GM18873 (cell line): ENCODE data around the gene REG1B.
"Not testable (repeated sequence)": the region's sequence is repeated elsewhere in the genome, so short reads cannot be mapped to it uniquely, and the experiment has no call there.

Source experiments
- ATAC-seq: cut with Tn5 transposase; IDR thresholded peaks from one replicate; pipeline ENCODE4 v1.9.1; 2021; ENCODE audit warnings: mild to moderate bottlenecking, moderate library complexity, moderate number of reproducible peaks; ENCODE audit not compliant: unreplicated experiment, low FRiP score

REG1B gene

DNA sequence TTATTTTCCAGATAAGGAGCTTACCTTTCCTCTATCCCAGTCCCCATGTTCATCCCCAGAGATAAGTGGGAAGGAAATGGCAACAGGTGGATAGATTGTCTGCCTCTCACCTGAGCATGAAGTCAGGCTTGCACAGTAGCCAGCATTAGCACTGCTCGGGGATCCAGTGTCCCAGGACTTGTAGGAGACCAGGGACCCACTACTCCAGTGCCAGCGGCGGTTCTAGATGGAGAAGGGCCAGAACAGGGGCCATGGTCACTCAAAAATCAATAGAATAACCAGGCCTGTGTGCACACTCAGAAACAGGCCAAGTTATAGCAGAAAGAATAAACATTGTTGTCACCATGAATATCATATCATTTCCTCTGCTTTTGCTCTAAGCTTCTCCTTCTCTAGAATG, 2.4 kb downstream of the REG1B start:
- no peak for ATAC-seq

DNA sequence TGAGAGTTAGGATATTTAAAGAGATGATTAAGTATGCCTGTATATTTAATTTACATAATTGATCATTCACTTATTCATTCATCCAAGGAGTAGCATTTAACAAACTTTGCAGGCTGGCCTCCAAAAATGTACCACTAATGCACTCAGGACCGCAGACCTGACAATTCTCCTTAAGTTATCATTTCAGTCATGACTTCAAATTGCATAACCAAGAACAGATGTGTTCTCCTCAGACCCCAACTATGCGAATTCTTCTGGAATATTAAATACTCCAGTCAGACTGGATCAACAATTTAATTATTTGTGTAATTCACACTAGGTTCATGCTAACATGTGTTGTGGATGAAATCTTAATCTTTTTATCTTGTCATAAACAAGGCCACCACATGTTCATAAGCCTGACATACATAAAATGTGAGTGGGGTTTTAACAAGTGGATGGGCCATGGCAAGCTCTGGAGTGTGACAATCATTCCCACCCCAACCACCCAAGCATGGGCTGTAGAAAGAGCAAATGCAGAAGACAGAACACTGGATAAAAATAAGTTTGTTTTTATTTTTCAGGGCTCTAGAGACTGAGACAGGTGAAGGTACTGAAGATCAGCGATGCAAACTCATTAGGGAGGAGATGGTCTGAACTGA, 3.2 kb downstream of the REG1B start:
- no peak for ATAC-seq

GRCh38 chr2:79083597-79084251, 4.1 kb downstream of the REG1B start:
- no peak for ATAC-seq

- ATAC-seq, result no peak
These were observed 4.8 kb downstream of the REG1B start for GRCh38 chr2:79082987-79083386.

DNA sequence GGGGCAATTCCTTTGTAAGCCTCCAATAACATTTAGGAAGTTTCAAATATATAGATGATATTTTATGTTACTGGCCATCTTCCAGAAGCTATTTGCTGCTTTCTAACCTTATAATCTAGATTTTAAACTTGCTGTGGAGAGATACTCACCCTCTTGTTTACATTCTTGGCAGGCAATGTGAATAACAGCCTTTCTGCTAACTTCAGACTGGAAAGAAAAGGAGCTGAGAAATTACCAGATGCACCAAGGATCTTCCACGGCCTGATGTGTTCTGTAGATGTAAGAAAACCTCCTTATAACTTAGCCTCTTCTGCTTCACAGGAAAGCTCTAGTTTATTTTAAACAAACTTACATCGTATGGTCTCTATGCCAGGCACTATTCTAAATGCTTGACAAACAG, 16.7 kb downstream of the REG1B start:
- no peak for ATAC-seq

- no peak for ATAC-seq
These were observed 22.6 kb downstream of the REG1B start for GRCh38 chr2:79065201-79065600.

DNA sequence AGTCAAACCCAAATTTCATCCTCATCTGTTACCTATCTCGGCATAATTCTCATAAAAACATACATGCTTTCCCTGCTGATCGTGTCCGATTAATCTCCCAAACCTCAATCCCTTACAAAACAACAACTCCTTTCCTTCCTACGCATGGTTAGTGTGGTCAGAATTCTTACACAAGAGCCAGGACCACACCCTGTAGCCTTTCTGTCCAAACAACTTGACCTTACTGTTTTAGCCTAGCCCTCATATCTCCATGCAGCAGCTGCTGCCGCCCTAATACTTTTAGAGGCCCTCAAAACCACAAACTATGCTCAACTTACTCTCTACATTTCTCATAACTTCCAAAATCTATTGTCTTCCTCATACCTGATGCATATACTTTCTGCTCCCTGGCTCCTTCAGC, 33.0 kb downstream of the REG1B start:
- not testable (repeated sequence) for ATAC-seq

DNA sequence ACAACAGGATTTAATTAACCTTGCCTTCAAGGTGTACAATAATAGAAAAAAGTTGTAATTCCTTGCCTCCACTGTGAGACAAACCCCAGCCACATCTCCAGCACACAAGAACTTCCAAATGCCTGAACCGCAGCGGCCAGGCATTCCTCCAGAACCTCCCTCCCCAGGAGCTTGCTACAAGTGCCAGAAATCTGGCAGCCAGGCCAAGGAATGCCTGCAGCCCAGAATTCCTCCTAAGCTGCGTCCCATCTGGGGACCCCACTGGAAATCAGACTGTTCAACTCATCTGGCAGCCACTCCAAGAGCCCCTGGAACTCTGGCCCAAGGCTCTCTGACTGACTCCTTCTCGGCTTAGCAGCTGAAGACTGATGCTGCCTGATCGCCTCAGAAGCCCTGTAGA, 34.3 kb downstream of the REG1B start:
- not testable (repeated sequence) for ATAC-seq

DNA sequence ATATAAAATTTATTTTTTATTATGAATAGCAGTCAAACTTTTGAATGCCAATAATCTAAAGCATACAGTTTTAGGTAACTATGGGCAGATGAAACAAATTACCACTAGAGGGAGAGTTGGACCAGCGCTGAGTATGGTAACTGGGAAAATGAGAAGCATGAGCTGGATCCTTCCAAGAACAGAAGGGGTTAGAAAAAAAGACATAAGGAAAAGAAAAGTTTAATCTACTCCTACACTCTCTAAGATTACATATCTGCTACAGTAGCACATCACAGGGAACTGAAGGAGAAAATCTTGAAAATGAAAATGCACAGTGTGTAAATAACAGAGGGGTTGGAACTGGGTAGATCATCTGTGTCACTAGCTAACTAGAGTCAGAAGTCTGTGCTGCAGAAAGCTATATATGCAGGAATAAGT, 46.8 kb downstream of the REG1B start:
- ATAC-seq, result no peak

GRCh38 chr2:79039944-79040343, 47.8 kb downstream of the REG1B start:
- ATAC-seq, result no peak
